Stimulated activated CD4-positive, alpha-beta T cell treated with anti-CD3 and anti-CD28 coated beads, Interleukin-2, amount 100 ng/mL, for 4 hours (primary cell): ENCODE data around the gene BTG1.

Experiments used
- DNase-seq: peaks from one replicate; pipeline ENCODE4 v3.0.0-alpha.2; 2020; ENCODE audit warnings: low read depth

Gene BTG1

GRCh38 chr12:92133171-92133570, 12.5 kb downstream of the BTG1 start:
- no peak for DNase-seq

- DNase-seq = no peak
These were observed 13.4 kb downstream of the BTG1 start for GRCh38 chr12:92132288-92132687.

GRCh38 chr12:92130999-92131398, 14.6 kb downstream of the BTG1 start:
- no peak for DNase-seq

GRCh38 chr12:92129609-92130008, 16.0 kb downstream of the BTG1 start:
- no peak for DNase-seq

GRCh38 chr12:92128612-92129011, 17.0 kb downstream of the BTG1 start:
- DNase-seq = no peak

- no peak for DNase-seq
These were observed 21.0 kb downstream of the BTG1 start for GRCh38 chr12:92124689-92125029.

- no peak for DNase-seq
These were observed 21.6 kb downstream of the BTG1 start for GRCh38 chr12:92123780-92124688.

GRCh38 chr12:92122941-92123779, 22.5 kb downstream of the BTG1 start:
- no peak for DNase-seq

- DNase-seq = no peak
These were observed 23.8 kb downstream of the BTG1 start for GRCh38 chr12:92121826-92122225.

- DNase-seq = no peak
These were observed 26.7 kb downstream of the BTG1 start for GRCh38 chr12:92118826-92119536.

GRCh38 chr12:92114834-92115233, 30.8 kb downstream of the BTG1 start:
- no peak for DNase-seq

GRCh38 chr12:92111256-92111655, 34.4 kb downstream of the BTG1 start:
- DNase-seq = no peak

- no peak for DNase-seq
These were observed 35.5 kb downstream of the BTG1 start for GRCh38 chr12:92110083-92110640.

- DNase-seq = no peak
These were observed 36.0 kb downstream of the BTG1 start for GRCh38 chr12:92109613-92110012.

GRCh38 chr12:92108651-92109050, 37.0 kb downstream of the BTG1 start:
- DNase-seq = no peak

GRCh38 chr12:92107621-92108131, 38.0 kb downstream of the BTG1 start:
- DNase-seq = no peak

- DNase-seq = no peak
These were observed 38.6 kb downstream of the BTG1 start for GRCh38 chr12:92107094-92107493.

GRCh38 chr12:92105676-92106075, 40.0 kb downstream of the BTG1 start:
- no peak for DNase-seq

GRCh38 chr12:92105110-92105509, 40.5 kb downstream of the BTG1 start:
- no peak for DNase-seq

- no peak for DNase-seq
These were observed 43.0 kb downstream of the BTG1 start for GRCh38 chr12:92102606-92103005.

GRCh38 chr12:92098594-92099380, 46.9 kb downstream of the BTG1 start:
- no peak for DNase-seq
